ENCODE results near the gene KRT85. TPM values are rescaled to one million over a fixed set of nuclear protein-coding genes. Genes with fewer than 3 reads are reported as not detected.

The KRT85 gene
- total and polyA plus RNA-seq, 2 of the 4 experiments (the other 2 are of a cell fraction) = not detected

- no peak for ATAC-seq (ENCODE audit: low read depth)
- 23% methylated on average over 5 of the region's 16 CpGs; no CpG with 5 or more reads in 1 of the 2 experiments for WGBS, 2 experiments (ENCODE audit: extremely low coverage in 2 of 2, insufficient read length in 1 of 2)
- H3K14ac ChIP-seq (replicated peaks; ENCODE audit: low read depth, low read length) = no peak overlapping the region
- peaks cover 55% of the 10 kb centered on the region for H3K27me3 ChIP-seq (ENCODE audit: control insufficient read depth, insufficient read depth, low read length)
- no peak for TF ChIP-seq ELK1 (IDR thresholded peaks at IDR 0.05; ENCODE audit: borderline replicate concordance, low read depth, low read length)
- TF ChIP-seq BHLHE40 (IDR thresholded peaks at IDR 0.05; ENCODE audit: low read depth, low read length) = no peak
- TF ChIP-seq RCOR1 (IDR thresholded peaks at IDR 0.05; ENCODE audit: insufficient replicate concordance, low read length) = no peak
- TF ChIP-seq MAZ (IDR thresholded peaks at IDR 0.05; ENCODE audit: borderline replicate concordance, low read depth, low read length) = no peak
- TF ChIP-seq SMC3 (IDR thresholded peaks at IDR 0.05; ENCODE audit: low read depth, low read length) = no peak
- no peak for TF ChIP-seq MAFK (IDR thresholded peaks at IDR 0.05; ENCODE audit: low read depth, low read length)
- TF ChIP-seq RFX5 (IDR thresholded peaks at IDR 0.05; ENCODE audit: low read depth, low read length) = no peak
- TF ChIP-seq CHD1 (IDR thresholded peaks at IDR 0.05; ENCODE audit: low read depth, low read length) = no peak
- no peak for TF ChIP-seq CTCF (conservative IDR thresholded peaks at IDR 0.05; ENCODE audit: low read depth, low read length)
- no peak for TF ChIP-seq USF2 (IDR thresholded peaks at IDR 0.05; ENCODE audit: low read depth, low read length)
- no peak for TF ChIP-seq RAD21 (IDR thresholded peaks at IDR 0.05; ENCODE audit: low read length)
- TF ChIP-seq CEBPB (IDR thresholded peaks at IDR 0.05; ENCODE audit: low read depth, low read length) = no peak
- no peak for TF ChIP-seq FOS (IDR thresholded peaks at IDR 0.05; ENCODE audit: low read depth, low read length)
- no peak for TF ChIP-seq MXI1 (IDR thresholded peaks at IDR 0.05; ENCODE audit: borderline replicate concordance, low read depth, low read length)
- H3K4me2 ChIP-seq (ENCODE audit: low read depth, low read length) = no peak overlapping the region
- no peak overlapping the region for H3K4ac ChIP-seq (ENCODE audit: low read depth, low read length)
- no peaks in the 10 kb centered on the region for H3K79me1 ChIP-seq (ENCODE audit: low read depth in 1 of 2, low read length in 2 of 2)
- no peak overlapping the region for H3K27ac ChIP-seq (ENCODE audit: insufficient read depth, low read length)
- H3K9me1 ChIP-seq (ENCODE audit: insufficient read depth, low read length) = no peaks in the 10 kb centered on the region
- no peaks in the 10 kb centered on the region for H4K20me1 ChIP-seq (ENCODE audit: insufficient read depth, low read length)
- no peak overlapping the region for H2BK20ac ChIP-seq (ENCODE audit: low read depth, low read length)
- ChIA-PET CTCF (no interaction called here), POLR2A (ENCODE audit: unreplicated experiment) (no interaction called here)
- H3K9ac ChIP-seq (ENCODE audit: low read depth, low read length) = no peak overlapping the region
- in situ Hi-C loops (cut with MboI; ENCODE audit: low sequenced_read_pairs) (no loop called here), dilution Hi-C loops (cut with HindIII; ENCODE audit: low sequenced_read_pairs, unreplicated experiment) (no loop called here), intact Hi-C loops (cut with micrococcal nuclease) (no loop called here)
- H3K23ac ChIP-seq (ENCODE audit: low read depth, low read length) = no peak overlapping the region
- H4K8ac ChIP-seq (ENCODE audit: low read depth in 2 of 2, low read length in 2 of 2) = no peak overlapping the region
- no peak overlapping the region for H3K56ac ChIP-seq (ENCODE audit: extremely low read depth, insufficient read depth, low read length)
- H3K9me3 ChIP-seq (ENCODE audit: control insufficient read depth, insufficient read depth, low read length) = peaks cover 6% of the 10 kb centered on the region
- H3K4me1 ChIP-seq (ENCODE audit: control insufficient read depth, insufficient read depth, low read length) = no peaks in the 10 kb centered on the region
- H2AFZ ChIP-seq (replicated peaks; ENCODE audit: low read length, poor library complexity) = no peak overlapping the region
- H2BK15ac ChIP-seq (ENCODE audit: low read depth, low read length) = no peak overlapping the region
- no peak overlapping the region for H2AK9ac ChIP-seq (replicated peaks; ENCODE audit: low read depth, low read length, poor library complexity)
- no peak for DNase-seq
- H4K91ac ChIP-seq (ENCODE audit: insufficient read depth, low read depth, low read length) = no peak overlapping the region
- H3K36me3 ChIP-seq (ENCODE audit: control insufficient read depth, insufficient read depth, low read length) = no peaks in the 10 kb centered on the region
- no TSS peak for BruUV-seq (replicated peaks)
- no peak overlapping the region for H2BK120ac ChIP-seq (ENCODE audit: low read depth, low read length)
- H3K4me3 ChIP-seq (ENCODE audit: insufficient read depth, low read depth, low read length) = no peak overlapping the region
- H2AK5ac ChIP-seq (ENCODE audit: low read depth, low read length) = no peak overlapping the region
- no peak overlapping the region for H3K18ac ChIP-seq (ENCODE audit: low read depth, low read length)
- H2BK5ac ChIP-seq (ENCODE audit: low read depth, low read length, poor library complexity, severe bottlenecking) = no peak overlapping the region
- no peak overlapping the region for H4K5ac ChIP-seq (ENCODE audit: low read depth, low read length)
These were observed 19.4 kb downstream of the KRT85 start for GRCh38 chr12:52347551-52348510.
